Caco-2 (cell line): Measurements from ENCODE around the gene CHI3L2. TPM values are rescaled to one million over a fixed set of nuclear protein-coding genes. Genes with fewer than 3 reads are reported as not detected.

Experiments used
- BruUV-seq: library from RNA; stranded (reverse); fragments of 400-500 nt; replicated peaks from 2 replicates; lab custom pipeline; 2021; lab: Mats Ljungman, UMichigan
- CTCF ChIA-PET: fragments of 300-600 bp; sonication (Branson Sonifier 250); formaldehyde crosslinking; loops from one replicate; lab custom pipeline; 2022; ENCODE audit warnings: antibody characterized with exemption; lab: Charles Lee
- POLR2A ChIA-PET: fragments of 300-600 bp; sonication (Branson Sonifier 250); formaldehyde crosslinking; loops from one replicate; lab custom pipeline; 2022; ENCODE audit warnings: antibody characterized with exemption; lab: Charles Lee
- DNase-seq, 2 experiments: peaks; one replicate each; pipeline versions ENCODE4 v3.0.0 to v3.0.0-alpha.2; 2020 to 2022
- H3K27me3 ChIP-seq: replicated peaks from 2 replicates; pipeline ENCODE4 v1.6.0; 2011; ENCODE audit warnings: low read length; ENCODE audit not compliant: control insufficient read depth, insufficient read depth
- H3K36me3 ChIP-seq: 2 replicates; pipeline ENCODE4 v1.5.1; 2011; ENCODE audit warnings: low read length; ENCODE audit not compliant: control insufficient read depth, insufficient read depth
- H3K4me1 ChIP-seq: fragments of 250-450 bp; sonication (Bioruptor Pico); 2 replicates; pipeline ENCODE4 v1.5.1; 2020; ENCODE audit warnings: mild to moderate bottlenecking
- H3K4me3 ChIP-seq: 2 replicates; pipeline ENCODE4 v1.5.1; 2011; ENCODE audit warnings: low read depth, mild to moderate bottlenecking, control low read depth, low read length
- H3K9me3 ChIP-seq: fragments of 250-450 bp; sonication (Bioruptor Pico); 2 replicates; pipeline ENCODE4 v1.5.1; 2020; ENCODE audit warnings: mild to moderate bottlenecking, moderate library complexity
- H3K27ac Mint-ChIP-seq: one replicate; pipeline ENCODE4 v1.8.0; 2022; ENCODE audit warnings: mixed read lengths; ENCODE audit not compliant: unreplicated experiment
- H3K27me3 Mint-ChIP-seq: one replicate; pipeline ENCODE4 v1.8.0; 2022; ENCODE audit warnings: mixed read lengths; ENCODE audit not compliant: insufficient read depth, unreplicated experiment
- H3K36me3 Mint-ChIP-seq: one replicate; pipeline ENCODE4 v1.8.0; 2022; ENCODE audit warnings: mild to moderate bottlenecking, mixed read lengths; ENCODE audit not compliant: insufficient read depth, unreplicated experiment
- H3K4me1 Mint-ChIP-seq: one replicate; pipeline ENCODE4 v1.8.0; 2022; ENCODE audit warnings: low read depth, mixed read lengths; ENCODE audit not compliant: unreplicated experiment
- H3K4me3 Mint-ChIP-seq: one replicate; pipeline ENCODE4 v1.8.0; 2022; ENCODE audit warnings: mild to moderate bottlenecking, moderate library complexity, mixed read lengths; ENCODE audit not compliant: unreplicated experiment
- H3K9me3 Mint-ChIP-seq: one replicate; pipeline ENCODE4 v1.8.0; 2022; ENCODE audit warnings: mixed read lengths; ENCODE audit not compliant: unreplicated experiment
- CTCF ChIP-seq, 2 experiments: fragments of 200-600 bp in 1 of 2; IDR thresholded peaks; 1 replicate in 1 of 2; 2 replicates in 1 of 2; pipeline versions ENCODE4 v1.5.1 to v1.8.0; 2011 to 2022; ENCODE audit warnings: antibody characterized with exemption in 1 of 2, control low read depth in 1 of 2, inconsistent platforms in 1 of 2, low read depth in 1 of 2, low read length in 1 of 2, mild to moderate bottlenecking in 1 of 2, moderate library complexity in 1 of 2; ENCODE audit not compliant: insufficient read depth in 1 of 2, severe bottlenecking in 1 of 2, unreplicated experiment in 1 of 2
- intact Hi-C: fragments of 100-400 bp; cut with micrococcal nuclease; formaldehyde crosslinking; loops from one replicate; pipeline ENCODE4 v1.10.0; 2022; ENCODE audit not compliant: unreplicated experiment
- total RNA-seq: library from RNA; stranded (reverse); gene quantifications from 2 replicates; pipeline ENCODE4 v1.2.3, GENCODE V29; 2022

CHI3L2 gene
- total RNA-seq, 1 experiment from 2014 or later = not detected

GRCh38 chr1:111208921-111209320 is 18.6 kb upstream of the CHI3L2 start:
- no peaks in the 10 kb centered on the region for H3K9me3 ChIP-seq
- intact Hi-C loops = no loop called here
- H3K4me1 ChIP-seq = peaks cover 10% of the 10 kb centered on the region
- no peak overlapping the region for H3K4me3 Mint-ChIP-seq
- POLR2A ChIA-PET = no interaction called here
- no TSS peak for BruUV-seq
- no peaks in the 10 kb centered on the region for H3K27me3 ChIP-seq
- H3K4me1 Mint-ChIP-seq = peaks cover 25% of the 10 kb centered on the region
- H3K36me3 Mint-ChIP-seq = no peaks in the 10 kb centered on the region
- H3K36me3 ChIP-seq = no peaks in the 10 kb centered on the region
- H3K27ac Mint-ChIP-seq = no peak overlapping the region
- H3K27me3 Mint-ChIP-seq = no peaks in the 10 kb centered on the region
- no peak for TF ChIP-seq CTCF (IDR thresholded peaks at IDR 0.05; ENCODE audit: insufficient read depth in 1 of 2, low read depth in 1 of 2, low read length in 1 of 2, severe bottlenecking in 1 of 2, unreplicated experiment in 1 of 2)
- no peak for DNase-seq
- CTCF ChIA-PET = no interaction called here
- H3K9me3 Mint-ChIP-seq = no peaks in the 10 kb centered on the region
- H3K4me3 ChIP-seq = no peak overlapping the region

DNA sequence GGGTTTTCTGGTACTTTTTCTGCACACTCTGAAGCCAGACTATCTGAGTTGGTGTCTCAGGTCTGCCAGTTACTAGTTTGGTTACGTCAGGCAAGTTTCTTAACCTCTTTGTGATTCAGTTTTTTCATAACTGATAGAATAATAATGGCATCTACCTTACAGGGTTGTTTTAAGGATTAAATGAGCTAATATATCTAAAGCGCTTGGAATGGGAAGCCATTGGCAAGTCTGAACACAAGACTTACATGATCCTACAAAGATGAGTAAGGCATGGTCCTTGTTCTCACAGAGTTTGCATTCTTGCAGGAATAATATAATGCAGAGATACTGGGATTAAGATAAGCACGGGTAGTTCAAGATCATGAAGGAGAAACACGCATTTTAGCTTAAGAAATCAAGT is 17.9 kb upstream of the CHI3L2 start:
- H3K4me1 Mint-ChIP-seq = peaks cover 32% of the 10 kb centered on the region
- CTCF ChIA-PET = no interaction called here
- no peak overlapping the region for H3K27ac Mint-ChIP-seq
- intact Hi-C loops = no loop called here
- POLR2A ChIA-PET = no interaction called here
- H3K4me1 ChIP-seq = peaks cover 14% of the 10 kb centered on the region
- H3K36me3 Mint-ChIP-seq = no peaks in the 10 kb centered on the region
- no peak for DNase-seq
- H3K27me3 Mint-ChIP-seq = no peaks in the 10 kb centered on the region
- no peaks in the 10 kb centered on the region for H3K36me3 ChIP-seq
- no peaks in the 10 kb centered on the region for H3K9me3 ChIP-seq
- no TSS peak for BruUV-seq
- H3K4me3 ChIP-seq = no peak overlapping the region
- no peaks in the 10 kb centered on the region for H3K27me3 ChIP-seq
- H3K9me3 Mint-ChIP-seq = no peaks in the 10 kb centered on the region
- TF ChIP-seq CTCF (IDR thresholded peaks at IDR 0.05; ENCODE audit: insufficient read depth in 1 of 2, low read depth in 1 of 2, low read length in 1 of 2, severe bottlenecking in 1 of 2, unreplicated experiment in 1 of 2) = no peak
- H3K4me3 Mint-ChIP-seq = no peak overlapping the region

DNA sequence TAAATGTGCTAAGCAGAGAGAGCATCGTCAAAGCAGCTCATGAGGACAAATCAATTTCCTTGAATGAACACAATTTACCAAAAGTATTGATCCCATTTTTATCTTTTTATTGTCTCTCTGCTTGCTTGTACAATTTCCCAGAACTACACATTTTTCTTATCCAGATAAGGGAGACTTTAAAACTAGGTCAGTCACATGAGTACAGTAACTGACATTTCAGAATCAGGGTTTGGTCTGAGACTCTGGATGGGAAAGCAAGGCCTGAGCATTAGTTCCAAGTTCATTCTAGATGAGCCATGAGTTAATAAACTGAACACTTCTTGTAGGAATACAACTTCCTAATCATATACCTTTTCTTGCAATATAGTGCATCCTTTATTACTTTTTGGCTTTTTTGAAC is 15.6 kb upstream of the CHI3L2 start:
- intact Hi-C loops = no loop called here
- POLR2A ChIA-PET = interaction anchor here (0.6 kb wide), 1 partner anchor 109 kb away, joined by 6 read pairs; no protein-coding TSS in a partner anchor
- H3K36me3 Mint-ChIP-seq = no peaks in the 10 kb centered on the region

More for the DNA sequence above, 15.6 kb upstream of the CHI3L2 start:
- no peak for DNase-seq
- no TSS peak for BruUV-seq
- Histone ChIP-seq H3K4me3 (no peak overlapping the region), H3K9me3 (no peaks in the 10 kb centered on the region), H3K36me3 (no peaks in the 10 kb centered on the region), H3K27me3 (no peaks in the 10 kb centered on the region), H3K4me1 (peaks cover 24% of the 10 kb centered on the region)
- Mint-ChIP-seq H3K4me3 (no peak overlapping the region), H3K27ac (no peak overlapping the region), H3K4me1 (peaks cover 38% of the 10 kb centered on the region), H3K27me3 (no peaks in the 10 kb centered on the region), H3K9me3 (no peaks in the 10 kb centered on the region)
- TF ChIP-seq CTCF (IDR thresholded peaks at IDR 0.05; ENCODE audit: insufficient read depth in 1 of 2, low read depth in 1 of 2, low read length in 1 of 2, severe bottlenecking in 1 of 2, unreplicated experiment in 1 of 2) = no peak
- CTCF ChIA-PET = no interaction called here
